Measurements from ENCODE around the gene WDFY4. TPM values are rescaled to one million over a fixed set of nuclear protein-coding genes. Genes with fewer than 3 reads are reported as not detected.

Gene WDFY4
- total and polyA plus RNA-seq, 2 of the 13 experiments (the other 11 are each of a cell fraction or from before 2014, with no cell fraction given), result not detected

- H4K20me1 ChIP-seq (ENCODE audit: insufficient read depth, low read length), result no peaks in the 10 kb centered on the region
- TF ChIP-seq TFDP2 (CRISPR knock-in tag; IDR thresholded peaks at IDR 0.05) (no peak), CCDC6 (CRISPR knock-in tag; IDR thresholded peaks at IDR 0.05) (no peak), DBP (CRISPR knock-in tag; IDR thresholded peaks at IDR 0.05; ENCODE audit: not compliant biosample characterization) (no peak), RFX5 (IDR thresholded peaks at IDR 0.05; ENCODE audit: low read depth, low read length) (no peak), ETV6 (CRISPR knock-in tag; conservative IDR thresholded peaks at IDR 0.05) (no peak), ZBTB26 (CRISPR knock-in tag; IDR thresholded peaks at IDR 0.05; ENCODE audit: borderline replicate concordance) (no peak), KMT2A (CRISPR knock-in tag; IDR thresholded peaks at IDR 0.05) (no peak), RERE (CRISPR knock-in tag; IDR thresholded peaks at IDR 0.05; ENCODE audit: low read depth) (no peak), ASH2L (IDR thresholded peaks at IDR 0.05; ENCODE audit: insufficient read length, low read depth, low read length) (no peak), KDM5A (IDR thresholded peaks at IDR 0.05; ENCODE audit: borderline replicate concordance, low read length) (no peak), ZFP36L2 (CRISPR knock-in tag; IDR thresholded peaks at IDR 0.05) (no peak), GABPA (IDR thresholded peaks at IDR 0.05; ENCODE audit: low read depth, low read length) (no peak), GABPA (CRISPR knock-in tag; IDR thresholded peaks at IDR 0.05; ENCODE audit: low read depth) (no peak), ZNF772 (CRISPR knock-in tag; IDR thresholded peaks at IDR 0.05) (no peak), NBN (conservative IDR thresholded peaks at IDR 0.05) (no peak)
- H2AFZ ChIP-seq (ENCODE audit: low read length), result no peak overlapping the region
- in situ Hi-C loops (cut with HindIII; ENCODE audit: extremely low pct_ligation_motif_present, low pct_unique_long_range_greater_than_20kb) (no loop called here), intact Hi-C loops (cut with micrococcal nuclease; ENCODE audit: unreplicated experiment) (loop anchor here (5.0 kb wide), 1 partner anchor 655 kb away; no protein-coding TSS in a partner anchor)
- CTCF ChIA-PET (ENCODE audit: low intra/inter-chr PET ratio, low total read pairs), result no interaction called here
- no peak overlapping the region for H3K4me2 ChIP-seq (ENCODE audit: low read depth, low read length)
- H3K27me3 ChIP-seq (ENCODE audit: control insufficient read depth in 1 of 2, insufficient read depth in 2 of 2, low read length in 2 of 2), result no peaks in the 10 kb centered on the region; a peak in 2 of 5 replicates
- H3K4me3 ChIP-seq (replicated peaks in 1 of 3; ENCODE audit: insufficient read depth in 1 of 3, low read depth in 2 of 3, low read length in 3 of 3), result no peak overlapping the region
- POLR2A ChIA-PET, result no interaction called here
- WGBS (ENCODE audit: low lambda C conversion rate), result 10% methylated on average over 3 of the region's 3 CpGs
- no peak overlapping the region for H3K9ac ChIP-seq (ENCODE audit: insufficient read depth, low read depth, low read length)
- DNase-seq (ENCODE audit: low spot score) (no peak), FAIRE-seq (no peak), ATAC-seq (no peak)
- no peaks in the 10 kb centered on the region for H3K9me3 ChIP-seq (ENCODE audit: low read length)
- H3K27ac ChIP-seq (ENCODE audit: extremely low read length, insufficient read depth, low read length), result no peak overlapping the region
- H3K36me3 ChIP-seq (replicated peaks in 1 of 2; ENCODE audit: control insufficient read depth in 1 of 2, insufficient read depth in 2 of 2, low read length in 2 of 2), result no peaks in the 10 kb centered on the region
- BruUV-seq (replicated peaks), result no TSS peak
- no peaks in the 10 kb centered on the region for H3K79me2 ChIP-seq (ENCODE audit: insufficient read depth, low read length)
- H3K4me1 ChIP-seq (ENCODE audit: insufficient read depth, low read length), result no peaks in the 10 kb centered on the region
Measured at GRCh38 chr10:48711830-48712229, 27.2 kb downstream of the WDFY4 start.

Data from HepG2 (cell line).